ENCODE data around the gene ZBTB32. TPM values are rescaled to one million over a fixed set of nuclear protein-coding genes. Genes with fewer than 3 reads are reported as not detected.
A peak's percentile ranks its signal among the peaks of the same experiment; 100 is the strongest.

Gene ZBTB32
- total RNA-seq, 1 donor from 2014 or later = not detected

GRCh38 chr19:35731779-35732405 lies 27.5 kb downstream of the ZBTB32 start:
- no peak overlapping the region for H3K4me3 ChIP-seq (ENCODE audit: low read depth, low read length)
- TF ChIP-seq, protein P1, sequence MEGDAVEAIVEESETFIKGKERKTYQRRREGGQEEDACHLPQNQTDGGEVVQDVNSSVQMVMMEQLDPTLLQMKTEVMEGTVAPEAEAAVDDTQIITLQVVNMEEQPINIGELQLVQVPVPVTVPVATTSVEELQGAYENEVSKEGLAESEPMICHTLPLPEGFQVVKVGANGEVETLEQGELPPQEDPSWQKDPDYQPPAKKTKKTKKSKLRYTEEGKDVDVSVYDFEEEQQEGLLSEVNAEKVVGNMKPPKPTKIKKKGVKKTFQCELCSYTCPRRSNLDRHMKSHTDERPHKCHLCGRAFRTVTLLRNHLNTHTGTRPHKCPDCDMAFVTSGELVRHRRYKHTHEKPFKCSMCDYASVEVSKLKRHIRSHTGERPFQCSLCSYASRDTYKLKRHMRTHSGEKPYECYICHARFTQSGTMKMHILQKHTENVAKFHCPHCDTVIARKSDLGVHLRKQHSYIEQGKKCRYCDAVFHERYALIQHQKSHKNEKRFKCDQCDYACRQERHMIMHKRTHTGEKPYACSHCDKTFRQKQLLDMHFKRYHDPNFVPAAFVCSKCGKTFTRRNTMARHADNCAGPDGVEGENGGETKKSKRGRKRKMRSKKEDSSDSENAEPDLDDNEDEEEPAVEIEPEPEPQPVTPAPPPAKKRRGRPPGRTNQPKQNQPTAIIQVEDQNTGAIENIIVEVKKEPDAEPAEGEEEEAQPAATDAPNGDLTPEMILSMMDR (conservative IDR thresholded peaks at IDR 0.05; ENCODE audit: low read depth, low read length) = no peak
- DNase-seq (ENCODE audit: low read depth) = no peak

DNA sequence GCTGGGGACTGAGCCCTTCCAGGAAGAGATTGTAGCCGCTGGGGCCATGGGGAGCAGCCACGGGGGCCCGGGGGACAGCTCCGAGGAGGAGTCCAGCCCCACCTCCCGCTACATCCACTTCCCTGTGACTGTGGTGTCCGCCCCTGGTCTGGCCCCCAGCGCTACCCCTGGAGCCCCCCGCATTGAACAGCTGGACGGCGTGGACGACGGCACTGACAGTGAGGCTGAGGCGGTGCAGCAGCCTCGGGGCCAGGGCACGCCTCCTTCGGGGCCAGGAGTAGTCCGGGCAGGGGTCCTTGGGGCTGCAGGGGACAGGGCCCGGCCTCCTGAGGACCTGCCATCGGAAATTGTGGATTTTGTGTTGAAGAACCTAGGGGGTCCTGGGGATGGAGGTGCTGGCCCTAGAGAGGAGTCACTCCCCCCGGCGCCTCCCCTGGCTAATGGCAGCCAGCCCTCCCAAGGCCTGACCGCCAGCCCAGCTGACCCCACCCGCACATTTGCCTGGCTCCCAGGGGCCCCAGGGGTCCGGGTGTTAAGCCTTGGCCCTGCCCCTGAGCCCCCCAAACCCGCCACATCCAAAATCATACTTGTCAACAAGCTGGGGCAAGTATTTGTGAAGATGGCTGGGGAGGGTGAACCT lies 28.3 kb downstream of the ZBTB32 start:
- no peak for DNase-seq (ENCODE audit: low read depth)
- TF ChIP-seq, protein P1 (conservative IDR thresholded peaks at IDR 0.05; ENCODE audit: low read depth, low read length) = no peak
- no peak overlapping the region for H3K4me3 ChIP-seq (ENCODE audit: low read depth, low read length)

DNA sequence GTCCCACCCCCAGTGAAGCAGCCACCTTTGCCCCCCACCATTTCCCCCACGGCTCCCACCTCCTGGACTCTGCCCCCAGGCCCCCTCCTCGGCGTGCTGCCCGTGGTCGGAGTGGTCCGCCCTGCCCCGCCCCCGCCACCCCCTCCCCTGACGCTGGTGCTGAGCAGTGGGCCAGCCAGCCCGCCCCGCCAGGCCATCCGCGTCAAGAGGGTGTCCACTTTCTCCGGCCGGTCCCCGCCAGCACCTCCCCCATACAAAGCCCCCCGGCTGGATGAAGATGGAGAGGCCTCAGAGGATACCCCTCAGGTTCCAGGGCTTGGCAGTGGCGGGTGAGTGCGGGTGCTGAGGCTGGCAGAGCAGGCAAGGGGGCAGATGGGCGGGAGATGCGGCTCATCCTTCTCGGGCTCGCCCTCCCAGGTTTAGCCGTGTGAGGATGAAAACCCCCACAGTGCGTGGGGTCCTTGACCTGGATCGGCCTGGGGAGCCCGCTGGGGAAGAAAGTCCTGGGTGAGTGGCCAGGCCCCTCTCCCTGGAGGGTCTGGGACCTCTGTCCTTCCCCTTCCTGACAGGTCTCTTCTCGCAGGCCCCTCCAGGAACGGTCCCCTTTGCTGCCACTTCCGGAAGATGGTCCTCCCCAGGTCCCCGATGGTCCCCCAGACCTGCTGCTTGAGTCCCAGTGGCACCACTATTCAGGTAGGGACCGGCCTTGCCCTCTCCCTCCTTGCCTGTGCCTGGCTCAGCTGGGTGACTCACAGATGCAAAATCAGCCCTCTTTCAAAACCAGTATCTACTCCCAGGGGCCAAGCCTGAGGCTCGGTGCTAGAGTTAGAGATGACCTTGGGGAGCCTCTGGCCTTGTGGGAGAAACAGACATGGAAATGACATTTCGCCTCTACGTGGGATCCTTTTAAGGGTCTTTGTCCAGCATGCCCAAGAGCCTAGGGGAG lies 29.1 kb downstream of the ZBTB32 start:
- H3K4me3 ChIP-seq (ENCODE audit: low read depth, low read length) = no peak overlapping the region
- TF ChIP-seq, protein P1 (conservative IDR thresholded peaks at IDR 0.05; ENCODE audit: low read depth, low read length) = no peak
- DNase-seq (ENCODE audit: low read depth) = no peak

GRCh38 chr19:35734273-35734672 lies 29.9 kb downstream of the ZBTB32 start:
- no peak overlapping the region for H3K4me3 ChIP-seq (ENCODE audit: low read depth, low read length)
- DNase-seq (ENCODE audit: low read depth) = no peak
- TF ChIP-seq, protein P1 (conservative IDR thresholded peaks at IDR 0.05; ENCODE audit: low read depth, low read length) = no peak

DNA sequence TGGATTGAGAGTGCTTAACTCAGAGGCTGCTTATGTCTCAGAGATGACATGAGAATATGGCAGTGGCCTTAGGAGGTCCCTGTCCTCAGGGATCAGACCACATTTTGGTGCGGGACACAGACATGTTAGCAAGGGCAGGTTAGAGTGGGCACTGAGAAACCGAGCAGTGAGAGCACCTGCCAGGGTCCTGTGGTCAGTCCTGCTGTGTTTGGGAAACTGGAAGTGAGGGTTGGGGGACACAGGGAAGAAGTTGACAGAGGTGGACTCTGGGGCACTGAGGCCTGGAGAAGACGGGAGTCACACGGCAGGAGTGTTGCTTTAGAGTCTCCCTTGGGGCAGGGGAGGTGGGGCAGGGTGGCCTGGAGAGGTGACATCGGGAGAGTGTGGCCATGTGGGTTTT lies 30.5 kb downstream of the ZBTB32 start:
- TF ChIP-seq, protein P1 (conservative IDR thresholded peaks at IDR 0.05; ENCODE audit: low read depth, low read length) = no peak

GRCh38 chr19:35736913-35737886 lies 32.8 kb downstream of the ZBTB32 start:
- no peak for DNase-seq (ENCODE audit: low read depth)
- TF ChIP-seq, protein P1 (conservative IDR thresholded peaks at IDR 0.05; ENCODE audit: low read depth, low read length) = peak; percentile 40
- H3K4me3 ChIP-seq (ENCODE audit: low read depth, low read length) = no peak overlapping the region

More for the DNA sequence above, 30.5 kb downstream of the ZBTB32 start:
- DNase-seq (ENCODE audit: low read depth) = no peak
- no peak overlapping the region for H3K4me3 ChIP-seq (ENCODE audit: low read depth, low read length)
